A673 (cell line): Measurements from ENCODE around the gene EIF2S1.

Experiments used
- EZH2 ChIP-seq: fragments of 200-600 bp; sonication (generic); IDR thresholded peaks from 2 replicates; pipeline ENCODE4 v1.6.1; 2017; ENCODE audit warnings: borderline replicate concordance, low read depth, mild to moderate bottlenecking, mixed read lengths, antibody characterized with exemption, low read length; ENCODE audit not compliant: poor library complexity, severe bottlenecking
- TF ChIP-seq, protein P1 (sequence below): fragments of 300-800, 200-600 bp; sonication (generic); conservative IDR thresholded peaks from 2 replicates; pipeline ENCODE4 v1.5.1; 2017; ENCODE audit warnings: low read depth, mild to moderate bottlenecking, antibody characterized with exemption, low read length, moderate library complexity, mixed read lengths

DNA sequence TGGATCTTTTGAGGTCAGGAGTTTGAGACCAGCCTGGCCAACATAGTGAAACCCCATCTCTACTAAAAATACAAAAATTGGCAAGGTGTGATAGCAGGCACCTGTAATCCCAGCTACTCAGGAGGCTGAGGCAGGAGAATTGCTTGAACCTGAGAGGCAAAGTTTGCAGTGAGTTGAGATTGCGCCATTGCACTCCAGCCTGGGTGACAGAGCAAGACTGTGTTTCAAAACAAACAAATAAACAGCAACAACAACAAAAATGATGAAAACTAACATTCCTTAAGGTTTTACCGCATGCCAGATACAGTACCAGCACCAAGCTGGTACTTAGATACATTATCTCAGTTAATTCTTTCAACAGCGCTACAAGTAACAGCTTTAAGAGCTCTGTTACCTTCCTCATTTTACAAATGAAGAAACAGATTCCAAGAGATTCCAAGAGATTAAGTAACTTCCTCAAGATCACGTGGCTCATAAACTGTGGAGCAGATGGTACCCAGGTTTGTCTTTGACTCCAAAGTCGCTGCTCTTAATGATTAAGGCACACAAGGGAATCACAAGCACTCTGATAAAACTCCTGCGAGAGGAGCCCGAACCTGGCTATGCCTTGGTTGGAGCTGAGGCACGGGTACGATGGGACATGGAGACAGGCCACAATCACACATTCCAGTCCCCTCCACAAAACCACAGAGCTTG is 69.5 kb downstream of the EIF2S1 start:
- TF ChIP-seq, protein P1, sequence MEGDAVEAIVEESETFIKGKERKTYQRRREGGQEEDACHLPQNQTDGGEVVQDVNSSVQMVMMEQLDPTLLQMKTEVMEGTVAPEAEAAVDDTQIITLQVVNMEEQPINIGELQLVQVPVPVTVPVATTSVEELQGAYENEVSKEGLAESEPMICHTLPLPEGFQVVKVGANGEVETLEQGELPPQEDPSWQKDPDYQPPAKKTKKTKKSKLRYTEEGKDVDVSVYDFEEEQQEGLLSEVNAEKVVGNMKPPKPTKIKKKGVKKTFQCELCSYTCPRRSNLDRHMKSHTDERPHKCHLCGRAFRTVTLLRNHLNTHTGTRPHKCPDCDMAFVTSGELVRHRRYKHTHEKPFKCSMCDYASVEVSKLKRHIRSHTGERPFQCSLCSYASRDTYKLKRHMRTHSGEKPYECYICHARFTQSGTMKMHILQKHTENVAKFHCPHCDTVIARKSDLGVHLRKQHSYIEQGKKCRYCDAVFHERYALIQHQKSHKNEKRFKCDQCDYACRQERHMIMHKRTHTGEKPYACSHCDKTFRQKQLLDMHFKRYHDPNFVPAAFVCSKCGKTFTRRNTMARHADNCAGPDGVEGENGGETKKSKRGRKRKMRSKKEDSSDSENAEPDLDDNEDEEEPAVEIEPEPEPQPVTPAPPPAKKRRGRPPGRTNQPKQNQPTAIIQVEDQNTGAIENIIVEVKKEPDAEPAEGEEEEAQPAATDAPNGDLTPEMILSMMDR = no peak
- TF ChIP-seq EZH2 = no peak
